Ishikawa (cell line): Measurements from ENCODE around the gene TUBA1A.

Experiments
- CEBPB ChIP-seq: IDR thresholded peaks from 2 replicates; pipeline ENCODE4 v1.6.1; 2012
- CREB1 ChIP-seq: IDR thresholded peaks from 2 replicates; pipeline ENCODE4 v1.6.1; 2012; ENCODE audit warnings: low read depth
- EGR1 ChIP-seq: IDR thresholded peaks from 2 replicates; pipeline ENCODE4 v1.6.1; 2012
- EP300 ChIP-seq: IDR thresholded peaks from 2 replicates; pipeline ENCODE4 v1.6.1; 2012; ENCODE audit warnings: borderline replicate concordance
- FOXM1 ChIP-seq: IDR thresholded peaks from 2 replicates; pipeline ENCODE4 v1.6.1; 2012; ENCODE audit warnings: low read depth, borderline replicate concordance
- MAX ChIP-seq: IDR thresholded peaks from 2 replicates; pipeline ENCODE4 v1.6.1; 2012
- NFIC ChIP-seq: IDR thresholded peaks from 2 replicates; pipeline ENCODE4 v1.6.1; 2012
- RAD21 ChIP-seq: IDR thresholded peaks from 2 replicates; pipeline ENCODE4 v1.6.1; 2012; ENCODE audit warnings: low read depth
- REST ChIP-seq: IDR thresholded peaks from 2 replicates; pipeline ENCODE4 v1.6.1; 2012; ENCODE audit warnings: low read depth, mild to moderate bottlenecking
- TAF1 ChIP-seq: IDR thresholded peaks from 2 replicates; pipeline ENCODE4 v1.6.1; 2012; ENCODE audit warnings: low read depth, mild to moderate bottlenecking
- TCF12 ChIP-seq: IDR thresholded peaks from 2 replicates; pipeline ENCODE4 v1.6.1; 2012; ENCODE audit warnings: low read depth
- TEAD4 ChIP-seq: IDR thresholded peaks from 2 replicates; pipeline ENCODE4 v1.6.1; 2012
- USF1 ChIP-seq: IDR thresholded peaks from 2 replicates; pipeline ENCODE4 v1.6.1; 2012
- YY1 ChIP-seq: IDR thresholded peaks from 2 replicates; pipeline ENCODE4 v1.6.1; 2012; ENCODE audit warnings: low read depth
- ZBTB7A ChIP-seq: IDR thresholded peaks from 2 replicates; pipeline ENCODE4 v1.6.1; 2012; ENCODE audit warnings: low read depth

Gene TUBA1A

GRCh38 chr12:49170924-49171323, 18.0 kb downstream of the TUBA1A start:
- TF ChIP-seq YY1 (no peak), CEBPB (no peak), EGR1 (no peak), EP300 (no peak), ZBTB7A (no peak), REST (no peak), FOXM1 (no peak), RAD21 (no peak), USF1 (no peak), CREB1 (no peak), MAX (no peak), NFIC (no peak), TCF12 (no peak), TAF1 (no peak), TEAD4 (no peak)

- TF ChIP-seq YY1 (no peak), EGR1 (no peak), REST (no peak), CREB1 (no peak), USF1 (no peak), FOXM1 (no peak), TEAD4 (no peak), ZBTB7A (no peak), NFIC (no peak), TCF12 (no peak), TAF1 (no peak), CEBPB (no peak), MAX (no peak), EP300 (no peak), RAD21 (no peak)
These were observed 23.8 kb downstream of the TUBA1A start for GRCh38 chr12:49165114-49165513.

GRCh38 chr12:49161092-49161795, 27.6 kb downstream of the TUBA1A start:
- TF ChIP-seq MAX (no peak), RAD21 (no peak), CEBPB (no peak), TEAD4 (no peak), ZBTB7A (no peak), NFIC (no peak), YY1 (no peak), TCF12 (no peak), TAF1 (no peak)

- TF ChIP-seq FOXM1 (no peak), USF1 (no peak), MAX (no peak), TCF12 (no peak), NFIC (no peak), CREB1 (no peak), TEAD4 (no peak), YY1 (no peak), EGR1 (no peak), RAD21 (no peak), TAF1 (no peak), EP300 (no peak), ZBTB7A (no peak), REST (no peak)
These were observed 28.5 kb downstream of the TUBA1A start for GRCh38 chr12:49160399-49160798.
